Erythroblast (primary cell): ENCODE measurements around the gene EMX2.

Source experiments
- DNase-seq, 2 experiments: peaks; one replicate each; lab custom pipeline; 2025; lab: John Stamatoyannopoulos, UW
- GATA1 ChIP-seq: IDR thresholded peaks from 2 replicates; pipeline ENCODE4 v1.6.1; 2011; ENCODE audit warnings: low read depth, mild to moderate bottlenecking, control low read depth, low read length, moderate library complexity
- POLR2A ChIP-seq: IDR thresholded peaks from 2 replicates; pipeline ENCODE4 v1.6.1; 2011; ENCODE audit warnings: mild to moderate bottlenecking, low read length

The EMX2 gene

GRCh38 chr10:117544004-117544701, 1.6 kb downstream of the EMX2 start:
- no peak for DNase-seq
- no peak for TF ChIP-seq POLR2A
- TF ChIP-seq GATA1: no peak

GRCh38 chr10:117544711-117545140, 2.2 kb downstream of the EMX2 start:
- TF ChIP-seq GATA1: no peak
- TF ChIP-seq POLR2A: no peak
- no peak for DNase-seq

- TF ChIP-seq POLR2A (no peak), GATA1 (no peak)
- no peak for DNase-seq
These were observed 2.8 kb downstream of the EMX2 start for GRCh38 chr10:117545141-117546019.

GRCh38 chr10:117546020-117546580, 3.6 kb downstream of the EMX2 start:
- DNase-seq: no peak
- no peak for TF ChIP-seq GATA1
- no peak for TF ChIP-seq POLR2A

GRCh38 chr10:117546581-117547015, 4.1 kb downstream of the EMX2 start:
- TF ChIP-seq GATA1 (no peak), POLR2A (no peak)
- DNase-seq: no peak

- TF ChIP-seq POLR2A: no peak
- no peak for TF ChIP-seq GATA1
- no peak for DNase-seq
These were observed 4.6 kb downstream of the EMX2 start for GRCh38 chr10:117547016-117547715.

GRCh38 chr10:117547716-117548668, 5.4 kb downstream of the EMX2 start:
- no peak for TF ChIP-seq GATA1
- TF ChIP-seq POLR2A: no peak
- no peak for DNase-seq

GRCh38 chr10:117549100-117549585, 6.6 kb downstream of the EMX2 start:
- no peak for DNase-seq
- TF ChIP-seq GATA1: no peak
- no peak for TF ChIP-seq POLR2A

- no peak for DNase-seq
- TF ChIP-seq GATA1 (no peak), POLR2A (no peak)
These were observed 7.5 kb downstream of the EMX2 start for GRCh38 chr10:117550076-117550475.

GRCh38 chr10:117550599-117551329, 8.2 kb downstream of the EMX2 start:
- no peak for DNase-seq
- TF ChIP-seq POLR2A (no peak), GATA1 (no peak)

GRCh38 chr10:117551330-117552155, 9.0 kb downstream of the EMX2 start:
- TF ChIP-seq GATA1 (no peak), POLR2A (no peak)
- peak in 1 of 2 experiments; percentile 46 for DNase-seq
